Breast epithelium (tissue), 3 donors: ENCODE data around the gene ZG16.

Experiments
- POLR2A ChIP-seq: fragments of 450-650 bp; IDR thresholded peaks from one replicate; pipeline ENCODE4 v1.6.1; 2016; ENCODE audit warnings: antibody characterized with exemption, mild to moderate bottlenecking, moderate library complexity
- POLR2AphosphoS5 ChIP-seq, 3 donors: sonication (generic); formaldehyde crosslinking; IDR thresholded peaks; one replicate each; pipeline ENCODE4 v1.6.1; 2017; ENCODE audit warnings: antibody characterized with exemption in 3 of 3

GRCh38 chr16:29804020-29804419 is 26.0 kb downstream of the ZG16 start:
- no peak for TF ChIP-seq POLR2AphosphoS5 (IDR thresholded peaks at IDR 0.05)
- TF ChIP-seq POLR2A, result no peak
